Fibroblast of the conjunctiva (primary cell): ENCODE results near the gene SLC24A1.

Experiments used
- DNase-seq: peaks from one replicate; pipeline ENCODE4 v3.0.0-alpha.2; 2010; ENCODE audit warnings: low read depth

SLC24A1 gene

DNA sequence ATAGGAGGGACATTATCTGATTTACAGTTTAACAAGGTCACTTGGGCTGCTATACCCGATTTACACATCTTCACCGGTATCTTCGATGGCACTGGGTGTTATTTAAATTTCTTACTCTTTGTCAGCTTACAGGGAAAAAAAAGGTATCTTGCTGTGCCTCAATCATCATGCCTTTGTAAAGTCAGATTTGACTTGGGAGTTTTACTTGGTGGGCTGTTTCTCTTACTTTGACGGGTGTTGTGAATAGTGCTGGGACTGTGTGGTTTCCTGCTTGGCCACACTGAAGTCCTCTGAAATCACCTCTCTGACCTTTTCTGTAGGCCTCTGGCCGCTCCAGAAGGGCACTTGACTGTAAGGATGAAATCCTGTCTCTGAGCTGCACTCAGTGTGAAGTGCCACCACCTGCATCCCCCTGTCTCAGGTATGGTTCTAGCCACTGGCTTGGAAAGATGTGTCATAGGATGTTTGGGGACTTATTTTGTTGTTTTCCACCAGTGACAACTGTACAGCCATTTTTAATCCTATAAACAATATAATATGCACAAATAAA, 3.1 kb upstream of the SLC24A1 start:
- no peak for DNase-seq

DNA sequence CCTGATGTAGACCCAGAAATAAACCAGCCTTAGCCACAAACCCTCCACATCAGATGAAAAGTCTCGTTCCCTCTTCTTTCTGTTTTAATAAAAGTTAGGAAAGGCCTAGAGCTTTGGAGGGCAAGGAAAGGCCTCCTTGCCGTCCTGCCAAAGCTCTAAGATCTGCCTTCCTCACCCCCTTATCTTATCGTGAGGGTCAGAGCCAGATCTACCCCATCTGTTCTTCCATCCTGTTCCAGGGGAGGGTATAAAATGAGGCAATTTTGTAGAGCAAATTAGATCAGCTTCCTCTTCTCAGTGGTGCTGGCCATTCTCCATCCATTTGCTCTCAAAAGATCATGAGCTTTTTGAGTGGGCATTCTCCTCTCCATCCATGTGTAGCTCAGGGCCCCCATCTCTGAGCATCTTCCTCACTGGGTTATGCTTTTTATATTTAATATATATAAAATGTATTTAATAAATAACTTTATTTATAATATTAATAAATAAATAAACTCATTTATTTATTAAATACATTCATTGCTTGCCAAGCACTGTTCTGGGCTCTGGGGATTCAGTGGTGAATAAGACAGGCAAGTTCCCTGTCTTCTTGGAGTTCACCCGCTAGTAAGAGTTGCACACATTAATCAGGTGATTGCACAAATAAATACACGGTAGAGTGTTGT, 2.0 kb upstream of the SLC24A1 start:
- DNase-seq = no peak

DNA sequence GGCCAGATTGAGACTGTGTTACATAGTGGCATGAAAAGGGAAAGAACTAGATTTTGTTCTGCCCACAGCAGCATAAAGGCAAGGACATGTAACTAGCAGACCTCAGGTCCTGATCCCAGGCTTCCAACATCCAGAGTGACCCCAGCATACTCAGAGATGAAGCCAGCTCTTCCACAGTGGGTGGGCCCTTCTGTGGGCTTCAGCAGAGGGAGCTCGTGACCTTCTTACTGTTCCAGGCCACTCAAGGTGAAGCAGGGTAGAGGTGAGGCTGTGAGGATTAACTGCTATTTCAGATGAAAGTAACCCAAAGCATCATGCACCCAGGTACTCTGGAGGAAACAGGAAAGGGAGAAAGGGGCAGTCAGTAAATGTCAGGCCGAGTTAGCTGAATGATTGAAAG, 905 bp upstream of the SLC24A1 start:
- DNase-seq = no peak

DNA sequence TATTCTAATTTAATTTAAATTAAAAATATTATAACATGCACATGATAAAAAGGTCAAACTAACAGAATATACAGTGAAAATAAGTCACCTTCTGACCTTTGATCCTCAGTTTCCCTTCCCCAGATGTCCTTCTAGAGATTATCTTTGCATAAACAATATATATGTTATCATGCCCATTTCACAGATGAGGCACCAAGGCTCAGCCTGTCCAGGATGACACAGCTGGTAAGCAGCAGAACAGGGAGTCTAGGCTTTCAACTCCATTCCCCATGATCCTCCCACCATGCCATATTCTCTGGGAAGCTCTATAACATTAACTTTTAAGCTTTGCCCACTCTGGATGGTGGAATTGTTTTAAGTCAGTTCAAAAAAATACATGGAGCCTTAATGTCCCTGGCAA, 1.4 kb downstream of the SLC24A1 start:
- DNase-seq = no peak

DNA sequence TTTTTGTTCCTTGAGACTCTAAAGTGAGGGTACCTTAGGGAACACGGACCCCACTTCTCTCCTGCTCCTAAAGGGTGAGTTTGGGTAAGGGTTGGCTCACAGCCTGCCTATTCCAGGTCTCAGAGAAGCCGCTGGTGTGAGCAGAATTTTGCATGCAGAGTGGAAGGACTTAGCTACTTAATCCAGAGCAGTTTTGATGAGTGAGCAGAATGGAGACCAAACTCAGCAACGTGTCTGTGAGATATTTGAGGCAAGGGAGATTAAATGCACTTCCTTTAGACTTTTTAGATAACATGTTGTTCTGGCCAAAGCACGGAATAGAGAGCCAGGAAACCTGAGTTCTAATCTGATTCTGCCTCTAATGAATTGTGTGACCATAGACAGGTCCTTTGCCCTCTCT, 5.1 kb downstream of the SLC24A1 start:
- DNase-seq = no peak

DNA sequence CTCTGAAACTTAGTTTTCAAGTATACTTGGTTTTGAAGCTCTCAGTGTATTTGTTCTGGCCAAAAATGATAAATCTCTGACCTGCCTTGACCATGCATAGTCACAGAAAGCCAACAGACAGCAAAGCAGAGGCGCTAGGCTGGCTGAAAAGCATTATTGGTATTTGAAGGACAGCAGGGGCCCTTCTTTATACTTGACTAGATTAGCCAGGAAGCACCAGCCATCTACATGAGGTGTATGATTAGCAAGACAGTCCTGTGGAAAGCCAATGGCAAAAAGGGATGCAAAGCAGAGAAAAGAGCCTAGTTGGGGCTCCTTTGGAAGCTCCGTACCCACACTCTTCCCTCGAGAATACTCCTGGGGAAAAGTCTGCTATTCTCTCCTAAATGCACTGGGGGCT, 7.8 kb downstream of the SLC24A1 start:
- DNase-seq = no peak

DNA sequence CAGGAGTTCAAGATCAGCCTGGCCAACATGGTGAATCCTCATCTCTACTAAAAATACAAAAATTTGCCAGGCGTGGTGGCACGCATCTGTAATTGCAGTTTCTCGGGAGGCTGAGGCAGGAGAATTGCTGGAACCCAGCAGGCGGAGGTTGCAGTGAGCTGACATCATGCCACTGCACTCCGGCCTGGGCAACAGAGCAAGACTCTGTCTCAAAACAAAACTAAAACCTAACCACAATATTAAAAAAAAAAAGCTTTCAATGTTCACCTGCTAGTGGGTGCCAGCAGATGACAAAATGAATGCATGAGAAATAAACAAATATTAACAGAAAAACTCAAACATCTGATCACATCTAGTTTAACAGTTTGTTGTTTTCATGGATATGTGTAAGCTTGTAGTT, 9.0 kb downstream of the SLC24A1 start:
- DNase-seq = no peak

DNA sequence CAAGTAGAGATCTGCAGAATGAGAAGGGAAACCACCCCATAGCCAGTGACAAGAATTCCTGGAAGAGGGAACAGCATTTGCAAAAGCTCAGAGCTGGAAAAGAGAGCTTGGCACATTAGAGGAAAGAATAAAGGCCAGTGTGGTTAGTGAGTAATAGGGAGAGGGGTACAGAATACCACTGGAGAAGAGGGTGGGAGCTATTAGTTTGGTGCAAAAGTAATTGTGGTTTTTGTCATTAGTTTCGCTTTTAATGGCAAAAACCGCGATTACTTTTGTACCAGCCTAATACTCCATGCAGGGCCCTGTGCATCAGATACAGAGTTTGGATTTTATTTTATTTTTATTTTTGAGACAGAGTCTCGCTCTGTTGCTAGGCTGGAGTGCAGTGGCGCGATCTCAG, 9.8 kb downstream of the SLC24A1 start:
- no peak for DNase-seq

DNA sequence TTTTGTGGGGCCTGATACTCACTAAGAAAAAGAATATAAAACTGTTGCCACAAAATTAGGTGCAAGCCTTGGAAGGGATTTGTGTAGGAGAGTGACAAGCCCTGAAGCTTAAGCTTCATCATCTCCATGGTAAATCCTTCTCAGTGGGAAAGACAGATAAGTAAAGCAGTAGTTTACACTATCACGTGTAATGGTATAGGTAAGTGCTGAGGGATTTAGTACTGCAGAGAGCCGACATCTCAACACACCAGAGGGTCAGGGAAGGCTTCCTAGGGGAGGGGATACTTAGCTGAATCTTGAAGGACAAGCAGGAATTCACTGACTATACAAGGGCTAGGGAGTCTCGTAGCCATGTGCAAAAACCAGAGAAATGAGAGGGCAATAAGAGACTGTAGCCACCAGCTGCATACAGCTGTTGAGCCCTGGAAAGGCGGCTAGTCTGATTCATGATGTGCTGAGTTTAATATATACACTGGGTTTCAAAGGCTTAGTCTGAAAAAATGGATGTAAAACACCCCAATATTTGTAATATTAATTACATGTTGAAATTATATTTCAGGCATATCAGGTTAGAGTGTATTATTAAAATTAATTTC, 11.1 kb downstream of the SLC24A1 start:
- DNase-seq = no peak

DNA sequence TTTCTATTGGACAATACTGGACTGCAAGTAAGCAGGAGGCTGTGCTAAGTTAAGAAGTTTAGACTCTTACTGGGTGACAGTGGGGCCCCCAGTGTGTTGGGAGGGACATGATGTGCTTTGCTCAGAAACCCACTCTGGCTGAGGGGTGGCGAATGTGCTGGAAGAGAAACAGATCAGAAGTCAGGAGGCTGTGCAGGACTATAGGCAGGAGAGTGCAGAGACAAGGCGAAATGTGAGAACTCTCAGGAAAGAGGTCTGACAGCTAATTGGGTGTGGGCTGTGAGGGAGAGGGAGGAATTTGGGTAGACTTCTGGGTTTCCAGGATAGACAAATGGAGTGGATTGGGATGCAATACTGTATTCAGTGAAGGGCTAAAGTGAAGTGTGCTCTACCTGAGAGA, 12.0 kb downstream of the SLC24A1 start:
- no peak for DNase-seq

DNA sequence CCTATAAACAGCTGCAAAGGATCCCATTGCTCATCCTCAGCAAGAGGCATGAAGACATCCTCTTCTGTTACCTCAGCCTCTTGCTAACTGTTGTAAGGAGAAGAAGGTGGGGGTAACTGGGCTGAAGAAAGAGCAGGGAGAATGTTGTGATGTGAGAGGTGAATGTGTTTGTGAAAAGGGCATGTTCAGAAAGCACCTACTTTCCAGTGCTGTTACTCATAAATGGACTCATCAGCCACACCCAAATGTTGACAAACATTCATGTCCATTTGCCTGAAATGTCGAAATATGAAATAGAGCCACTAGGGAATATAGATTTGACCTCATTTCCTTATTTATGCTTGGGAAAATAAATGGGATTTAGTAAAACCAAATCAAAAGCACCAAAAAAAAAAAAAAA, 12.6 kb downstream of the SLC24A1 start:
- no peak for DNase-seq

DNA sequence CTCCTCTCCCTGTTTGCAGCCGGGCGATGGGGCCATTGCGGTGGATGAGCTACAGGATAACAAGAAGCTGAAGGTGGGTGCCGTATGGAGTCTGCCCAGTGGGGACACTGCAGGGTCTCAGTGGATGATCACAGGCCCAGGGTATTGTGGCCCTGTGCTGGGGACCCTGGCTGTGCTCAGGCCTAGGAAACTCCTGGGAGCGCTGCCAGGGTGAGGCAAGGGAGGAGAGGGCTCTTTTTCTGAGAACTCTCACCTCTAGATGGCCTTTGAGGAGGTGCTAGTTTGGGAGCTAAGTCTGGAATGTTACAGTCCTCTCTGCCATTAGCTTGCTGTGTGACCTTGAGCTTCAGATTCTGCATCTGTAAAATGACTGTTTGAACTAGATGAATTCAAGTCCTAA, 16.4 kb downstream of the SLC24A1 start:
- DNase-seq = no peak

DNA sequence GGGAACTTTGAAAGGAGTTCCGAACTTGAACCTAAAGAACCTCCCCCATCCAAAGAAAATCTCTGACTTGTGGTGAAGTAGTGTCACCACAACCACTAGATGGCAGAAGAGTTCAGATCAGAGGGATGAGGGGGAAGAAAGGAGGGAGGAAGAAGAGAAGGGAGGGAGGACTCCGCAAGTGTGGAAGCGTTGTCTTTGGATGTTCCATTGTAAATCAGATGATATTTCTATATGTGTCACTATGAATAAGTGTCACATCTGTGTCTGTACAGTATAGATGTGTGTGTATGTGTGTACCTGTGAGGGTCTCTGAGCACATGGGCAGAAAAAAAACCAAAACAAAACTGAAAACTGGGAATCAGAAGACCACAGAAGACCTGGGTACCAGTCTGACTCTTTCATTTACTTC, 16.9 kb downstream of the SLC24A1 start:
- peak; percentile 78 for DNase-seq

DNA sequence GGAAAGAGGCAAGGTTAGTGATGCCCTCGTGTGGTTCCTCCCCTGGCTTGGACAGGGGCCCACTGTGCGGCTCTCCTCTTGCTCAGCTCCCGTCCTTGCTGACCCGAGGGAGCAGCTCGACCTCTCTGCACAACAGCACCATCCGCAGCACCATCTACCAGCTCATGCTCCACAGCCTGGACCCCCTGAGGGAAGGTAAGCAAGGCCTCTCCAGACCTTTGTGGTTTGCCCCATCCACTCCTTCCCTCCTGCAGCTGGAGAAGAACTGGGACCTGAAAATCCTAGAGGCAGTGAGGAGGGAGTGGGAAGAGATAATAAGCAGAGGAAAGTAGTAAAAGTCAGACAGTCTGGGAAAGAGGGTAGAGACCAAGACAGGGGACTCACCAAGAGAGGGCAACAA, 17.8 kb downstream of the SLC24A1 start:
- DNase-seq = no peak

DNA sequence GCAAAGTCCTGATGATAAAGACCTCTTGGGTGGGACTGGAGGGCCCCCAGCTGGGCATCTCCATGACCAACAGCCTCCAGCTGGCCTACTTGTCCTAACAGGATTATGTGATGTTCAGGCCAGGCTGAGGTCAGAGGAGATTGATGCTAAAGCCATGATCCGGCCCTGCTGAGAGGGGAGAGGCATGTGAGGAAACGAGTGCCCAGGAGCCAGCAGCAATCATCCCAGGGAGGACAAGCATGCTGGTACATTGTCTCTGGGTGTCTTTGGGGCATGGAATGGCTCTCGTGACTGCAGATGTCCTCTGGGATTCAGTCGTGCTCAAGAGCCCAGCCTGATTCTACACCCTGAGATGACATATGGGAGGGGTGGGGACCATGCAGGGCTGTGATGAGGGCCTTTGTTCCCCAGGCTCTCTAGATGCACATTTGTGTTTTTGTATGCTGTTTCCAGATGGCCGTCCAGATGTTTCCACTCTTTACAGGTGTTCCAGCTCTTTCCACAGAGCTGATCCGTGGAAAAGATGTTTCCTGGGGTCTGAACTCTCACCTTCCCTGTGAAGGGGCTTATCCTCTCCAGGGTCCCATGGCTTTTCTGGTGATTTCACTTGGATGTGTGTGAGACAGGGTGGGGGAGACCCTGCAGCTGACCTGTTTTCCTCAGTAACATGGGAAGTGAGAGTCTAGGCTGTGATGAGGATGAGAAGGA, 20.2 kb downstream of the SLC24A1 start:
- no peak for DNase-seq

DNA sequence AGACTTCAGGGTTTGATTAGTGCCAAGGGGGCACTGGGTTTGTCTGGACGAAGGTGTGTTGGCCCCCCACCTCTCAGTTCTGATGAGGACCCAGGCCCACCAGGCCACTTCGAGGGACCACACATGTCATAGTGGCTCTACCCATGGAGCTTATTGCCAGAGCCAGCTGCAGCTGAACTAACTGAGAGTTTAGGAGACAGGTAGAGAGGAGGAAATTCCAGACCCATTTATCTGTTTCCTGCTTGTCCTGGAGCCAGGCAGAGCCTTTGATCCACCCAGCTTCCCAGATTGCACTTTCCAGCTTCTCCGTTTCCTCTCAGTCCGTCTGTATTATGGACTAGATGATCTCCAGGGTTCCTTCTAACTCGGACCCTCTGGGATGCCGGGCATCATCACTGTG, 20.9 kb downstream of the SLC24A1 start:
- no peak for DNase-seq

DNA sequence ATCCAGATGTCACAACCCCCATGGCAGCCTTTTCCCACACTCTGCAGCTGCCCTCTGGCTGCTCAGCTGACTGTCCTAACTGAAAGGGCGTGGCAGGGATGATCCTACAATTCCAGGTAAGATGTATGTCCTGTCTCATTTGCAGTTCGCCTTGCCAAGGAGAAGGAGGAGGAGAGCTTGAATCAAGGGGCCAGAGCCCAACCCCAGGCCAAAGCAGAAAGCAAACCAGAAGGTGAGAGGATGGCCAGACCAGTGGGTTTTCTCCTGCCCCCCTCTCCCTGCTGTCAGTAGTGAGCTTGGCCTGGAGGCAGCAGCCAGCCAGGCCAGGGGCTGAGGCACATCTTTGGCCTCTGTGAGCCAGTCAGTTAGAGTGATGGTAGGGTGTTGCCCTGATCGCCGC, 22.5 kb downstream of the SLC24A1 start:
- no peak for DNase-seq

DNA sequence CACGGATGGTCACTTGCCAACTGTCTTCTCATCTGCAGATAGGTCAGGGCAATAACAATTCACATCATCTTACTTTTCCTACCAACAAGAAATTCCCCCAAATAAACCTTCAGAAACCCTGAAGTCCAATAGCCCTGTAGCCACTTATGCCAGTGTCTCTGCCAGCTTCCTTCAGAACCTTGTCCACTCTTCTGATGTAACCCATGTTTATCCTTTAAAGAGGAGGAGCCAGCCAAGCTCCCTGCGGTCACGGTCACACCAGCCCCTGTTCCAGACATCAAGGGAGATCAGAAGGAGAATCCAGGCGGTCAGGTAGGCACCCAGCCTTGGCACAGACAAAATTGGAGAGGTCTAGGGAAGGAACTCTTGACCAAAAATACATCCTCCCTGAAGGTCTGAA, 23.7 kb downstream of the SLC24A1 start:
- no peak for DNase-seq

DNA sequence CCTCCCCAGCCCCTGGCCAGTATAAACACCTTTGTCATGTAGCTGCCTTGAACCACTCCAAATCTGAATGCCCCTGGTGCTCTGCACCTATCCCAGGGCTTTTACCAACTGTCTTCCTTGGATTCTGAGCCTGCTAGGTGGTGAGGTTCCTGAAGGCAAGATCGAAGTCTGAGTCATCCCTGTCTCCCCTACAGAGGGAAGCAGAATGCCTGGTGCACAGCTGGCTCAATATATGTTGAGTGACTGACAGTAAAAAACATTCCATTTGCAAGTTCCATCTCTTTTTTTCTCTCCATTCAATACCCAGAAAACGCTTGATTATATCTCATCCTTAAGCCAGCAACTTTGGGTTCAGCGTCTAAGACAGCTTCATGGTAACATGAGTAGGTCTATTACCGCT, 24.7 kb downstream of the SLC24A1 start:
- no peak for DNase-seq

DNA sequence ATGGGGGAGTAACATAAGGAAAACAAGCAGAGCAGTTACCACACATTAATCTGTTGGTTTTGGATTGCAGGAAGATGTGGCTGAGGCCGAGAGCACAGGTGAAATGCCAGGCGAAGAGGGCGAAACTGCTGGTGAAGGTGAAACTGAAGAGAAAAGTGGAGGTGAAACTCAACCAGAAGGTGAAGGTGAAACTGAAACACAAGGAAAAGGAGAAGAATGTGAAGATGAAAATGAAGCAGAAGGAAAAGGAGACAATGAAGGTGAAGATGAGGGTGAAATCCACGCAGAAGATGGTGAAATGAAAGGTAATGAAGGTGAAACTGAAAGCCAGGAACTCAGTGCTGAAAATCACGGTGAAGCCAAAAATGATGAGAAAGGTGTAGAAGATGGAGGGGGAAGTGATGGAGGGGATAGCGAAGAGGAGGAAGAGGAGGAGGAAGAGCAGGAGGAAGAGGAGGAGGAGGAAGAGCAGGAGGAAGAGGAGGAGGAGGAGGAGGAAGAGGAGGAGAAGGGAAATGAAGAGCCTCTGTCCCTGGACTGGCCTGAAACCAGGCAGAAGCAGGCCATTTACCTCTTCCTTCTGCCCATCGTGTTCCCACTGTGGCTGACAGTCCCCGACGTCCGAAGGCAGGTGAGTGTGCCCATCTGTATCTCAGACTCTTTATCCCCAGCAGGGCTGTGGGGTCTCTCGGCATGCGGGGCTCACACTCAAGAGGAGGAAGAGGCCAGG, 28.7 kb downstream of the SLC24A1 start:
- no peak for DNase-seq

DNA sequence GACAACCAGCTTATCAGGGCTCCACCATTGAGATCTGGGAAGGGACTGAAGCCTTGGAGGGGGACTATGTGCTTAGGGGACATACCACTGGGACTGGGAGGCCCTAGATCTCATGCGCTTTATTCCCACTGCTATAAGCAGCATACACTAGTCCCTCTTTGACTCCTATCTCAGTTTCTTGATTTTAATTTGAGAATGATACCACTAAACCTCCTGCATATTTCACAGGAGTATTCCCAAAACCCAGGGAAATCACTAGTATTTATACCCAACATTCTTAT, 29.2 kb downstream of the SLC24A1 start:
- DNase-seq = no peak

DNA sequence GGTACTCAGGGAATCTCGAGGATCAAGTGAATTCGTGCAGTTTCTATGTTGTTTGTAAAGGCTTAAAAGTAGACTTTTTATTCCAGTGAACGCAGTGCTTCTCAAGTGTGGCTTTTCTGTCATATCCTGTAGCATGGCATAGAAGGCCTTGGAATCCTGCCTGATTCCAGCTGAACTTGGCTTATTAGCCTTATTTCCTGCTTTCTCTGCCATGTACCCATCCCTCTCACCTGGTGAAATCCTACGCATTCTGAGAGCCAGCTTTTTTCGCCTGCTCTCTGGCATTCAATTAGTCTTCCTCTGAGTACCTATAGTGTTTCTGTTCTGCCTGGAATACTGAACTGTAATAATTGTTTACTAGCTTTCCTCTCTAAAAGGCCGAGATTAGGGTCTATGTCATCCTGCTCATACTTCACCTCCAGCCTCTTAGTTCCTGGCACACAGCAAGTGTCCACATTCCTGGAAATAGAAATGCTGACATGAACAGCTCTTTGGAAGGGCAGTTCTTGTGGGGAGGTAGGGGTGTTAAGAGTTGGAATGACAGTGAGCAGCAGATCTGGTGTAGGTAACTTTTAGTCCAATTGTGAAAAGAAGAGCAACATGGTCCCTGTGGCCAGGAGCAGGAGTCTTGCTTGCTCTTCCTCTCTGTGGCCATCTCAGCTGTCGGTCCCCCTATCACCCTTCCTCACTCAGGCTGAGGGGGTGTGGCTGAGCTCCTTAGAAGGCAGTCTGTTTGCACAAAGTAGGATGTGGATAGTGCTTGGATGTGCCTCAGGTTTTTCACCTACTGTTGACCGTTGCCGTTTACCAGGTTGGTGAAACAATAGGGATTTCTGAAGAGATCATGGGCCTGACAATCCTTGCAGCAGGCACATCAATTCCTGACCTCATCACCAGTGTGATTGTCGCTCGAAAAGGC, 30.4 kb downstream of the SLC24A1 start:
- DNase-seq = no peak
